Endothelial cell of hepatic sinusoid (primary cell): ENCODE data around the gene NOS1.
"Not testable (repeated sequence)": the region's sequence is repeated elsewhere in the genome, so short reads cannot be mapped to it uniquely, and the experiment has no call there.

ENCODE experiments used
- in situ Hi-C: cut with HindIII; loops from 2 replicates; pipeline ENCODE4 v1.10.0; 2017; ENCODE audit warnings: low sequenced_read_pairs

Gene NOS1

DNA sequence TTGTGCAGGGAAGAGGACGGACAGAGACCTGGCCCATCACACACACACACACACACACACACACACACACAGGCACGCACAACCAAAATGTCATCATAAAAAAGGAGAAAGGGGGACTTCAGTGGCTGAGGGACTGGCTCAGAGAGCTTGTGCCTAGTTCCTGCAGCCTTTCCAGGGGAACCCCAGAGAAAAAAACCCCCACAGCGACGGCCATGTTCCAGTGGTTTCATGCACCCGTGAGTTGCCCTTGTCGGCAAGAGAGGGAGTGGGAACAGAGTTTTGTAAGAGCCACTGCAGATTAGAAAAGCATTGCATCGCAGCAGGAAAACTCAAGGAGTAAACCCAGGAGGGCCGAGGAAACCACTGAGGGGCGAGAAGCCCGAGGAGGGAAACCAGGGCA, 146.6 kb downstream of the NOS1 start:
- in situ Hi-C loops = loop anchor here (5.0 kb wide), 1 partner anchor 643 kb away; no protein-coding TSS in a partner anchor

DNA sequence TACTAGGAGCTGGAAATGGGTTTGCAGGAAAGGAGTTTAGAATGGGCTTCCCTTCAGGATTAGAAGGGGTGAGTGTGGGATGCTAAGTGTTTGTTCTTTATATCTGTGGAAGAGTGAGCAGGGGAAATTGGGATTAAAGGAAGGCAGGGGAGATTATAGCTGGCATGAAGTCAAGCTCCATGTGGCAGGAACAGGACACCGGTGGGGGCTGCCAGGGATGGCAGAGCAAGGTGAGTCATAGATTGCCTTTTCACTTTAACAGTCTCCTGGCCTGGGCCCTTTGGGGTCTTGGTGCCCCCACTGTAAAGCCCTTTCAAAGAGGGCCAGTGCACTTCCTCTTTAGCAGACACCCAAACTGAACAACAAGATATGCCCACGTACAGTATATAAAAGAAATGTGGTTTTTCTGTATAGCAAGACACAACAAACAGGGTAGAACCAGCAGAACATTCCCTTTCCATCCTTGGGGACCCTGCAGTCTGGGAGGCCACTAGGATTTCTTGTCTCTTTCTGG, 148.1 kb downstream of the NOS1 start:
- in situ Hi-C loops = loop anchor here (5.0 kb wide), 1 partner anchor 644 kb away; no protein-coding TSS in a partner anchor

DNA sequence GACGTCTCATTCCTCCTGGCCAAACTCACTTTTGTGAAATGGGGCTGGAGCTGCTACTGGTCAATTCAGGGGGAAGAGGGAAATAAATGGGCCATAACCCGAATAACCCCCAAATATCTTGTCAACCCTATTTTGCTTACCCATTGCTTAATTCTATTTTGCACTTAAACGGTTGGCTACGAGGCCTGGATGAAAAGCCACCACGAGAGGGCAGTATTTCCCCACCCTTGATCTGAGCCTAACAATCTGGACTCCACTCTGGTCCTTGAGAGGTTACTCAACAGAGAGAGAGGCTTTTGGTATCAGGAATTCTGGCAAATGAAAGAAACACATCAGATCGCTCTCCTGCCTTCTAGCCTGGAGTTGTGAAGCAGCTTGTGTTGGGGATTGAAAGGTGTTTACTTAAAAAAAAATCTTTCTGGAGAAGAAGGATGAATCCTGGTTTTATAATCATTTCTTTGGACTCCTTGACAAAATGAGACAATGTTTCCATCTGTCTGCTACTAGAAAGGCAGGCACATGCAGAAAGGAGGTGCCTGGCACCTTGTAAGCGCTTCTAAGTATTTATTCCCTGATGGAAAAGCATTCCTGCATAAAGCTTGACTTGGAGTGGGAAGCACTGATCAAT, 148.7 kb downstream of the NOS1 start:
- in situ Hi-C loops = loop anchor here (5.0 kb wide), 1 partner anchor 645 kb away; no protein-coding TSS in a partner anchor

DNA sequence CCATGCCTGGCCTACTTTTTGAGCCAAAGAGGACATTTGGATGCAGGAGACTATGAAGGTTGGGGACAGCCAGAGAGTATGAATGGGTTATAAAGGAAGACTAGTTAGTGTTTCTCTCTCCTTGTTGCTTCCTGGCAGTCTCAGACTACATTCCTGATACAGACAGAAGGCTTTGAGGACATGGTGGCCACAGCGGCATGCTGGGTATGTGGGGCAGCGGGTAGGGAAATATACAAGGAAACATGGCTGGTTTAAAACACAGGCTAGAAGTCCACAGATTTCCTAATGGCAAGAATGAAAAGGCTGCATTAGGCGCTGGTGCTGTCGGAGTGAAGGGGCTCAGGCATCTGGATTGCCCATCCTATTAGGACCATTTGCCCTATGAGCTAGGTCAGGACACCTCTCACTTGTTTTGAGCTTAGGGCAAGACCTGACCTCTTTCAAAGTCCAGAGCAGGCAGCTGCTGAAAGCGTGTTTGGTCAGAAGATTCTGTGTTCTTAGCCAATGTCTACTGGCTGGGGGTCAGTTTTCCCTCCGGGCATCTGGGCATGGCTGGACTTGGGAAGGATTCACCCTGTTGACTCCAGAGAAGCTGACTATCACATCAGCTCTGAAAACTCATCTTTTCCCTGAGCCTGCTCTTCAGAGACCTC, 151.0 kb downstream of the NOS1 start:
- in situ Hi-C loops = loop anchor here (5.0 kb wide), 1 partner anchor 647 kb away; no protein-coding TSS in a partner anchor

DNA sequence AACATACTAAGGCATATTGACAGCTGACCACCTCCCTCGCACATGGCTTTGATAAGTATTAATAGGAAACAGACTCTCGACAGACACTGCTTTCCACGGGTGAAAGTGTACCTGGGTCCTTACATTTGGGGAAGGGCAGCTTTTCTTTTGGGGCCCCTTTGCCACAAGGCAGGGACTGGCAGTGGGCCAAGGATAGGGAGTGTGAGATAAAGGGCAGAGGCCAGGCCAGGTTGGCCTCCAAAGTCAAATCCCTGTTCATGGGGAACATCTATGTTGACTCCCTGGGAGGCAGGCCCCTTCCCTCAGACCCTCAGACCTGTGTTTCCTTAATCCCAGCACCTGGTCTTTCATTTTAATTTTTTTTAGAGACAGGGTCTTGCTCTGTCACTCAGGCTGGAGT, 151.8 kb downstream of the NOS1 start:
- in situ Hi-C loops = loop anchor here (5.0 kb wide), 1 partner anchor 648 kb away; no protein-coding TSS in a partner anchor

DNA sequence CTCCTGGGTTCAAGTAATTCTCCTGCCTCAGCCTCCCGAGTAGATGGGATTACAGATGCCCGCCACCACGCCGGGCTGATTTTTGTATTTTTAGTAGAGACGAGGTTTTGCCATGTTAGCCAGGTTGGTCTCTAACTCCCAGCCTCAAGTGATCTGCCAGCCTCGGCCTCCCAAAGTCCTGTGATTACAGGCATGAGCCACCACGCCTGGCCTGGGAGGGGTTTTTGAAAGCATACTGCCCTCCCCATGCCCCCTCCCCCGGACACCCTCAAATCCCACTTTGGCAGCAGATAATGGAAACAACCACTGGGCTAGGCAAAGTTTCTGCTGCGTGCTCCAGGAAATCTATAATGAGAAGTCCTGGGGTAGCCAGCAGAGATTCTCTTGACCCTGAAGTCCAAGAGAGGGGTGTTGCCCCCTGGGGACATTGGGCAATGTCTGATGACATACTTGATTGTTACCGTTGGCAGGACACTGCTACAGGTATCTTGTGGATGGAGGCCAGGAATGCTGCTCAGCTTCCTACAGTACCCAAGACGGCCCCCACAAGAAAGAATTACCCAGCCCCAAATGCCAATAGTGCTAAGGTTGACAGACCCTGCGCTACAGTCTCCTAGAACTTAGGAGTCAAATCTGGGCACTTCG, 152.5 kb downstream of the NOS1 start:
- in situ Hi-C loops = no loop called here

DNA sequence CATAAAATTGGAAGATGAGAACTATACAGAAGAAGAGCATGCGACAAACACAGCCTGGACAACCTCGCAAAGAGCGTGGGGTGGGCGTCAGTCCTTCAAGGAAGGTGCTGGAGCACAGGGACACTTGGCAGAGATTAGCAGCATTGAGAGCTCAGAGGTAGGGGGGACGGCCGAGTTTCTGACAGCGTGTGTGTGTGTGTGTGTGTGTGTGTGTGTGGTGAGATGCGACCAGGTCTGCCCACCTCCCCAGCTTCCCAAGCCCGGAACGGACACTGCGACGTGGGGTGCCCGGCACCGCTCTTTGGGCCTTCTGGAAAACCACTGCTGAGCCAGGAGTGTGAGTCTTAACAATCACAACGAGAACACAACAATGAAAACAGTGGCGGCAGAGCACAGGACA, 153.2 kb downstream of the NOS1 start:
- in situ Hi-C loops = no loop called here

DNA sequence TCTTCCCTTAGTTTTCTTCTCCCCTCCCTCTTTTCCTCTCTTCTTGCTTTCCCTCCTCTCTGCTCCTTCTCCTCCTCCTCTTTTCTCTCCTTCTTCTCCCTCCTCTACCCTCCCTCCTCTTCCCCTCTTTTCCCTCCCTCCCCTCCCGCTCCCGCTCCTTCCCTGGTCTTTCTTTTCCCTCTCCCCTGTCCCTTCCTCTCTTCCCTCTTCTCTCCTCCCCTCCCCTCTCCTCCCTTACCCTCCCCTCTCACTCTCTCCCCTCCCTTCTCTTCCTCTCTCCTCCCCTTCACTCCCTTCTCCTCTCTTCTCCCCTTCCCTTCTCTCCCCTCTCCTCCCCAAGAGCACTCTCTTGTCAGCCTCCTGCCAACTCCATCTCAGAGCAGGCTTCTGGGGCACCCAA, 153.8 kb downstream of the NOS1 start:
- in situ Hi-C loops = no loop called here

DNA sequence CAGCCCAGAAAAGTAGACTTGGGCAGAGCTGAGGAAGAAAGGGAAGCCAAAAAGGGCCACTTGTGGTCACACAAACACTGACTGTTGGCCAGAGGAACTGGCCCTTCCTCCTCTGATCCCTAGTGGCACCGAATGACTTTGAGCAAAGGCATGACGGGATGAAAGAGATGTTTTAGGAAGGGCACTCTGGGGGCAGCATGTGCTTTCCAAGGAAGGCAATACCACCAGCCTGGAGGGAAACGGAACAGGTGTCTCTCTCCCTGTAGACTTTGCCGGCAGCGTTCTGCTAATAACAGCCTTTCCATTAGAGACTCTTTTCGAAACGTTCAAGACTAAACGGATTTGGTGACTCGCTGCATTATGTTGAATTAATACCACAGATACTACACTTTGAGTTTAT, 158.9 kb downstream of the NOS1 start:
- in situ Hi-C loops = no loop called here

DNA sequence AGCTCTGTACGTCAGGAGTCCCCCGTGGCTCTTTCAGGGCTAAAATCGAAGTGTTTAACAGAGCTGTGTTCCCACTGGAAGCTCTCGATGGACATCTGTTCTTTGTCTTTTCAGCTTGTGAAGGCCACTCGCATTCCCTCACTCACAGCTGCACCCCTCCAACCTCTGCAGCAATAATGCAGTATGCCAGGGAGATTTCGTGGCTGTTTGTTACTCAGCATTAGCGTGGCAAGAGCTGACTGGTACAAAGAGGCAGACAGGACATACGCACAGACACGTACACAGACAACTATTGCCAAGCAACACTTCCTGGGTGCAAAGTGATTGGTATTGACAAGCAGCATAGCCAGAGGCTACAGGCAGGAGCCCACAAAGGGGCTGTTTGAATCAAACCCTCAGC, 159.4 kb downstream of the NOS1 start:
- in situ Hi-C loops = no loop called here

DNA sequence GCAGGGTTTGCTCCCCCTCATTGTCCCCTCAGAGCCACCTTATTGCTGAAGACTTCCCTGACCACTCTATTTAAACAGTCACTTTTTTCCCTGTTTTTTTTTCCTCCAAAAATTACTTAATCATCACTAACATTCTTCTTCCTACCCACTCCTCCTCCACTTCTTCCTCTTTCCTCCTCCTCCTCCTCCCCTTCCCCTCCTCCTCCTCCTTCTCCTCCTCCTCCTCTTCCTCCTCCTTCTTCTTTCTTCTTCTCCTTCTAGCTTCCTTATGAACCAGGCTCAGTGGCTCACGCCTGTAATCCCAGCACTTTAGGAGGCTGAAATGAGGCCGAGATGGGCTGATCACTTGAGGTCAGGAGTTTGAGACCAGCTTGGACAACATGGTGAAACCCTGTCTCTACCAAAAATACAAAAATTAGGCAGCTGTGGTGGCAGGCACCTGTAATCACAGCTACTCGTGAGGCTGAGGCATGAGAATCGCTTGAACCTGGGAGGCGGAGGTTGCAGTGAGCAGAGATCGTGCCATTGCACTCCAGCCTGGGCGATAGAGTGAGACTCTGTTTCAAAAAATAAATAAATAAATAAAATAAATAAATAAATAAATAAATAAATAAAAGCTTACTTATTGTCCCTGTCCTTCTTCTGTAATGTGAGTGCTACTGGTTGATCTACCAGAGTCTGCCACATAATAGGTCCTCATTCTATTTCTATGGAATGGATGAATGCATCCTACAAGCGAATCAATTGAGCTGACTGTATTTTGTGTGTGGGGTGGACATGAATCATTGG, 161.3 kb downstream of the NOS1 start:
- in situ Hi-C loops = not testable (repeated sequence)

DNA sequence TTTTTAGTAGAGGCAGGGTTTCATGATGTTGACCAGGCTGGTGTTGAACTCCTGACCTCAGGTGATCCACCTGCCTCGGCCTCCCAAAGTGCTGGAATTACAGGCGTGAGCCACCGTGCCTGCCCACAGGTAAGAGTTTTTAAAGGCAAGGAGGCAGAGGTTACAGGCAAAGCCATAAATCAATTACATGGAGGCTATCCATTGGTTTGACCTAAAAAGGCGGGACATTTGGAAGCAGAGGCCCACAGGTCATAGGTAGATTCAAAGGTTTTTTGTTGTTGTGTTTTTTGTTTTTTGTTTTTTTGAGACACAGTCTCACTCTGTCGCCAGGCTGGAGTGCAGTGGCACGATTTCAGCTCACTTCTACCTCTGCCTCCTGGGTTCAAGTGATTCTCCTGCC, 165.1 kb downstream of the NOS1 start:
- in situ Hi-C loops = not testable (repeated sequence)

DNA sequence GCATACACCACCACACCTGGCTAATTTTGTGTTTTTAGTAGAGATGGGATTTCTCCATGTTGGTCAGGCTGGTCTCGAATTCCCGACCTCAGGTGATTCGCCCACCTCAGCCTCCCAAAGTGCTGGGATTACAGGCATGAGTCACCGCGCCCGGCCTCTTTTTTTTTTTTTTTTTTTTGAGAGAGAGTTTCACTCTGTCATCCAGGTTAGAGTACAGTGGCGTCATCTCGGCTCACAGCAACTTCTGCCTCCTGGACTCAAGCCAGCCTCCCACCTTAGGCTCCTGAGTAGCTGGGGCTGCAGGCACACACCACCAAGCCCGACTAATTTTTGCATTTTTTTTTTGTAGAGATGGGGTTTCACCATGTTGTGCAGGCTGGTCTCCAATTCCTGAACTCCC, 166.4 kb downstream of the NOS1 start:
- in situ Hi-C loops = not testable (repeated sequence)

DNA sequence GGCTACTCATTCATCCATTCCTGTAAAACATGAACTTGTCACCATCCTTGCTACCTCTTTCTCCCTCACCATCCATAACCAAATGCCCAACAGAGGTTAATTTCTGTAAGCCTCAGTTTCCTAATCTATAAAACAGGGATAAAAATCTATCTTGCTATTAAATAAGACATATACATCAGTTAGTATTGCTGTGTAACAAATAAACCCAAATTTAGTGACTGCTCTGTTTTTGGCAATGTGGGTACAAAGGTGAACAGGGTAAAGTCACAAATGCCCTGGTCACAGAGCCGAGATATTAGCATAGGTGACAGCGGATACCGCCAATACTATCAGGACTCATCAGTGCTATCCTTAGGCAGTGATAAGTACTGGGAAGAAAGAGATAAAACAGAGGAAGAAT, 167.5 kb downstream of the NOS1 start:
- in situ Hi-C loops = no loop called here

DNA sequence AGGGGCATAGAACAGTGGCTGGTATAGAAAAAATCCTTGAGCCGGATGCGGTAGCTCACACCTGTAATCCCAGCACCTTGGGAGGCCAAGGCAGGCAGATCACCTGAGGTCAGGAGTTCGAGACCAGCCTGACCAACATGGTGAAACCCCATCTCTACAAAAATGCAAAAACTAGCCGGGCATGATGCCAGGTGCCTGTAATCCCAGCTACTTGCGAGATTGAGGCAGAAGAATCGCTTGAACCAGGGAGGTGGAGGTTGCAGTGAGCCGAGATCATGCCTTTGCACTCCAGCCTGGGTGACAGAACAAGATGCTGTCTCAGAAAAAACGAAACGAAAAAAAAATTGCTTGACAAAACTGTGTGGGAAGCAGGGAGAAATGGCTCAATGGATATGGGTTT, 168.8 kb downstream of the NOS1 start:
- in situ Hi-C loops = not testable (repeated sequence)

DNA sequence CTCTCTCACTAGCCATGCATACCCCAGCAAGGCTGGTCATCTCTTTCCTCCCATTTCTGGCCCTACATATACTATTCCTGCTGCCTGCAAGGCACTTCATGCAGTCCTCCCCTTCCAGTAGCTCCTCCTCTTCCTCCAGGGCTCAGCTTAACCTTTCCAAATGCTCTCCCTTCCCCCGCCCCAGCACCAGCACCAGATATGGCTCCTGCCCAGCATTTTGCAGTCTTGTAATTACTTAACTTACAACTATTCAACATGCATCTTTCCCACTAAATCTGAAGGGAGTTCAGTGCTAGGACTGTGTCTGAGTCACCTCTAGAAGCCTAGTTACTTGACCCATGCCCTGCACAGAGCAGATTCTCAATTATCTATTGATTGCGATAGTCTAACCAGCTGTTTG, 169.4 kb downstream of the NOS1 start:
- in situ Hi-C loops = no loop called here

DNA sequence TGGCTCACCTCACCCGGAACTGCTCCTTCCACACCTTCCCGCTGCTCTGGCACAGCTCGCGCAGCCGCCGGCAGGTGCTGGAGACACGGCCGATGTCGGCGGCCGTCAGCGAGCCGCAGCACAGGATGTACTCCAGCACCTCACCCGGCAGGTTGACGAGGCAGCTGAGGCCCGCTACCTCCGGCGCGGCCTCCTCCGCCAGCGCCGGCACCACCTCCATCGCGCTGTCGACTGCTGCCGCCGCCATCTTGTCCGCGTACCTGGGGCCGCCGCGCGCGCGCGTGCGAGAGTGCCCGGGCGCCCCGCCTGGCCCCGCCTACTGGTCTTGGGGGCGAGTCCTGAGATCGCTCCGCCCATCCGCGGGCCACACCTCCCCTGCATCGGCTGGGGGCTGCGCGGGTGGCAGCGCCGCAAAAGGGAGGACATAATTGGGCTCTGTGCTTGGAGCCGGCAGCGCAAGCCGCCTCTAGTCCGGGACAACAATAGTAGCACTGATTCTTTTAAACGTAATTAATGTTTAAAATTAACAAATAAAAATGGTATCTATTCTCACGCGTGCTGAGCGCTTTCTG, 171.1 kb downstream of the NOS1 start, which contains the start of gene FBXO21:
Gene FBXO21 (minus strand): TSS at position 261 of the 572 bp plus-strand sequence. CDS start 14 bp downstream, at position 247.
- in situ Hi-C loops = no loop called here

DNA sequence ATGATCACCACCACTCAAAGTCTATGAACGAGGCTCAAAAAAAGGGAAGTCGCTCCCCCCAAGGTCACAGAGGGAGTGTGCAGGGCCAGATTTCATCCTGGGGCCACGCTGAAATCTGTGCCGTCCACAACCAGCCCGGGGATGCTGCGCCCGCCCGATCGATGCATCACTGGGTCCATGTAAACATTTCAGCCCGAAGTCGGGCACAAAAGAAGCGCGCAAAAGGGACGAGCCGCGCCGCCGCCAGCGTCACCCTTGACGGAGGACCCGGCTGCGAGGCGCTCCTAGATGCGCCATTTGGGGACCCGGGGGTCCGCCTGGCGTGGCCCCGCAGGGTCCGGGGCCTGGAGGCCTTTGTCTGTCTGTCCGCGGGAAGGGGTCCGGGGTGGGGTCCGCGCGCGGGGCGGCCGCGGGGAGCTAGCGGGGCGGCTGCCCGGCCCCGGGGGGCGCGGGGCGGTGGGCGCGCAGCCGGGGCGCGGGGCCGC, 171.7 kb downstream of the NOS1 start:
- in situ Hi-C loops = no loop called here

DNA sequence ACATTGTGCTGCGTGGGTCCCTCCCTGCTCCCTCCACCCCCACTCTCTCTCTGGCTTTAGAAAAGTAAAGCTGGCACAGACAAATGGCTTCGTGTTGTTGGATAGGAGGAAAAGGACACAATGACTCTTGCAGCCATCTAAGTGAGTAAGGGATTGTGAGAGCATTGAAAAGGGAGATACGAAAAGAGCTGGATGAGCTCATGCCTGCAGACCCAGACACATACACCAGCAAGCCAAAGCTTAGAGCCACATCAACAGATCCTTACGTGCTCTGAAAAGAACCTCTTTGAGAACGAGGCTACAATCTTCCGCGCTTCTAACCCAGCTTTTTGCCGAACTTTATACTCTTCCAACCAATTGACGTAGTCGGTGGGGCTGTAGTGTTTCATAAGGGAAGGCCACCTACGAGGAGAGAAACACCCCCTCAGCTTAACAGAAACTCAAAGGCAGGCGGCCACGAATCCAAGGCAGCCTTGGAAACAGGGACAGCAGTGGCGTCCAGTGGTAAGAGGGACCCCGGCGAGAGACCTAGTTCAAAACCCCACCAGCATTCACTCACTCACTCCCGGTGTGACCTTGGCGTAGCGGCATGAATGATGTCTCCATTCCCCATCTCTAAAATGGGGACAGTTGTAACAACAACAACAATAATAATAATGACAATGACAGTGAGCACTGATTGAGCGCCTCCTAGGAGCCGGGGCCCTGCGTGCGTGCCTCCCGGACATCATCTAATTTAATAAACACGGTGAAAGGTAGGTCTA, 172.3 kb downstream of the NOS1 start:
- in situ Hi-C loops = no loop called here
